Cardiac fibroblast (primary cell): ENCODE data around the gene SH3RF3.

Source experiments
- DNase-seq, 2 donors: peaks; one replicate each; pipeline versions ENCODE4 v3.0.0 to v3.0.0-alpha.2; 2010; ENCODE audit warnings: low read depth in 2 of 2
- H3K4me3 ChIP-seq, 2 donors: replicated peaks in 1 of 2; 1 replicate in 1 of 2; 2 replicates in 1 of 2; pipeline ENCODE4 v1.5.1; 2011; ENCODE audit warnings: low read depth in 2 of 2, low read length in 2 of 2, mild to moderate bottlenecking in 2 of 2, moderate library complexity in 1 of 2
- TF ChIP-seq, protein P1 (sequence below): IDR thresholded peaks from one replicate; pipeline ENCODE4 v1.5.1; 2011; ENCODE audit warnings: low read depth, mild to moderate bottlenecking, low read length, inconsistent platforms

Gene SH3RF3

DNA sequence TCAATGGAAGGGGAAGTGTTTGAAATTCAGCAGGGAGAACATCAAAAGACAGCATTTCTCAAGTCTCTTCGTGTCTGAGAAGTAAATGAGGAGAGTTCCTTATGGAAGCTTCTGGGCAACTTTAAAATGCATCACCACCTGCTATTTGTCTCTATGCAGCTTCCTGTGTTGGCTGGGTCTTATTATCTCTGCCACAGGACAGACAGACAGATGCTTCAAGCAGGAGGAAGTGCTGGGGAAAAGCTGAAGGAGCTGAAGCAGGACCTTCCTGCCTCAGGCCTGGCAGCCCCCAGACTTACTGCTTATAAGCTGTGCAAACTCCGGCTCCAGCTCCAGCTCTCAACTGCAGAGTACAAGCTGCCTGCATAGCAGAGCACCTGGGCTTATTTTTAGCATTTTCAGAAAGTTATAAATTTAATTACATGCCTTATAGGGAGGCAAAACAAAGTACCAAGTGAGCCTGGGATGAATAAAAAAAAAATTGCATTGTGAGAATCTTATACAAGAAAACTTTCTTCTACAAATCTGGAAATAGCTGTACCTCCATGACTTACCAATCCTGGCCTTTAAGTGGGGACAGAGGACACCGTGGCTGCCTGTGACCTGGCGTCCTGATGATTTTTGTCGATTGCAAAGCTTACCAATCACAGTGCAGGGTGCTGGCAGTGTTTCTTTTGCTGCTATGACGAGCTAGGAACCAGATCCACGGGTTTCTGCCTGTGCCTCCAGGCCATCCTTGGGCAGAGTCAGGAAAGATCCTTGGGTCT lies 278.5 kb downstream of the SH3RF3 start:
- TF ChIP-seq, protein P1, sequence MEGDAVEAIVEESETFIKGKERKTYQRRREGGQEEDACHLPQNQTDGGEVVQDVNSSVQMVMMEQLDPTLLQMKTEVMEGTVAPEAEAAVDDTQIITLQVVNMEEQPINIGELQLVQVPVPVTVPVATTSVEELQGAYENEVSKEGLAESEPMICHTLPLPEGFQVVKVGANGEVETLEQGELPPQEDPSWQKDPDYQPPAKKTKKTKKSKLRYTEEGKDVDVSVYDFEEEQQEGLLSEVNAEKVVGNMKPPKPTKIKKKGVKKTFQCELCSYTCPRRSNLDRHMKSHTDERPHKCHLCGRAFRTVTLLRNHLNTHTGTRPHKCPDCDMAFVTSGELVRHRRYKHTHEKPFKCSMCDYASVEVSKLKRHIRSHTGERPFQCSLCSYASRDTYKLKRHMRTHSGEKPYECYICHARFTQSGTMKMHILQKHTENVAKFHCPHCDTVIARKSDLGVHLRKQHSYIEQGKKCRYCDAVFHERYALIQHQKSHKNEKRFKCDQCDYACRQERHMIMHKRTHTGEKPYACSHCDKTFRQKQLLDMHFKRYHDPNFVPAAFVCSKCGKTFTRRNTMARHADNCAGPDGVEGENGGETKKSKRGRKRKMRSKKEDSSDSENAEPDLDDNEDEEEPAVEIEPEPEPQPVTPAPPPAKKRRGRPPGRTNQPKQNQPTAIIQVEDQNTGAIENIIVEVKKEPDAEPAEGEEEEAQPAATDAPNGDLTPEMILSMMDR, result no peak
- no peak for DNase-seq
- H3K4me3 ChIP-seq, result no peak overlapping the region

GRCh38 chr2:109408043-109408335 lies 279.0 kb downstream of the SH3RF3 start:
- TF ChIP-seq, protein P1, result no peak
- H3K4me3 ChIP-seq, result no peak overlapping the region
- no peak for DNase-seq

- no peak overlapping the region for H3K4me3 ChIP-seq
- TF ChIP-seq, protein P1, result no peak
- no peak for DNase-seq
Measured at GRCh38 chr2:109409321-109410038, 280.5 kb downstream of the SH3RF3 start.

GRCh38 chr2:109410039-109410815 lies 281.2 kb downstream of the SH3RF3 start:
- TF ChIP-seq, protein P1, result no peak
- no peak overlapping the region for H3K4me3 ChIP-seq
- DNase-seq, result no peak

GRCh38 chr2:109411640-109412325 lies 282.8 kb downstream of the SH3RF3 start:
- DNase-seq, result no peak
- H3K4me3 ChIP-seq, result no peak overlapping the region
- TF ChIP-seq, protein P1, result no peak

GRCh38 chr2:109415581-109416013 lies 286.6 kb downstream of the SH3RF3 start:
- no peak for DNase-seq
- no peak overlapping the region for H3K4me3 ChIP-seq
- TF ChIP-seq, protein P1, result no peak
